Keratinocyte (primary cell): ENCODE results near the gene FGD2. TPM values are rescaled to one million over a fixed set of nuclear protein-coding genes. Genes with fewer than 3 reads are reported as not detected.

Source experiments
- DNase-seq: peaks from one replicate; pipeline ENCODE4 v3.0.0-alpha.2; 2011; ENCODE audit warnings: low read depth, missing footprints, low spot score
- FAIRE-seq: peaks from 2 replicates; lab custom pipeline; 2011; peaks lifted over from hg19 to GRCh38; lab: Jason Lieb, UNC
- H2AFZ ChIP-seq: 2 replicates; pipeline ENCODE4 v1.6.0; 2012; ENCODE audit warnings: low read length, control low read depth, inconsistent platforms; ENCODE audit not compliant: control insufficient read depth
- H3K27ac ChIP-seq: 2 replicates; pipeline ENCODE4 v1.5.1; 2011; ENCODE audit warnings: low read length; ENCODE audit not compliant: control insufficient read depth, insufficient read depth
- H3K27me3 ChIP-seq: 3 replicates; pipeline ENCODE4 v1.6.0; 2011; ENCODE audit warnings: low read length; ENCODE audit not compliant: control insufficient read depth, insufficient read depth; ENCODE audit errors: extremely low read depth
- H3K36me3 ChIP-seq, 2 experiments: 2 replicates in 1 of 2; 3 replicates in 1 of 2; pipeline ENCODE4 v1.5.1; 2011; ENCODE audit warnings: low read length in 2 of 2, mild to moderate bottlenecking in 1 of 2; ENCODE audit not compliant: control insufficient read depth in 2 of 2, insufficient read depth in 2 of 2; ENCODE audit errors: extremely low read depth in 1 of 2
- H3K4me1 ChIP-seq: 3 replicates; pipeline ENCODE4 v1.5.1; 2011; ENCODE audit warnings: low read length; ENCODE audit not compliant: control insufficient read depth, insufficient read depth; ENCODE audit errors: extremely low read depth
- H3K4me2 ChIP-seq: 3 replicates; pipeline ENCODE4 v1.6.0; 2011; ENCODE audit warnings: low read depth, low read length; ENCODE audit not compliant: control insufficient read depth, insufficient read depth; ENCODE audit errors: extremely low read depth
- H3K4me3 ChIP-seq, 3 experiments: fragments of 200-600 bp in 1 of 3; sonication (generic) in 1 of 3; 2 replicates in 2 of 3; 3 replicates in 1 of 3; pipeline ENCODE4 v1.5.1; 2011 to 2016; ENCODE audit warnings: low read length in 3 of 3, mild to moderate bottlenecking in 3 of 3, control low read depth in 2 of 3, inconsistent platforms in 1 of 3, low read depth in 1 of 3, mixed read lengths in 1 of 3, mixed run types in 1 of 3, moderate library complexity in 1 of 3; ENCODE audit not compliant: control insufficient read depth in 2 of 3, insufficient read depth in 2 of 3; ENCODE audit errors: extremely low read depth in 1 of 3
- H3K79me2 ChIP-seq: 2 replicates; pipeline ENCODE4 v1.6.0; 2012; ENCODE audit warnings: low read length; ENCODE audit not compliant: control insufficient read depth, insufficient read depth
- H3K9ac ChIP-seq: 3 replicates; pipeline ENCODE4 v1.6.0; 2011; ENCODE audit warnings: low read length; ENCODE audit not compliant: control insufficient read depth, insufficient read depth; ENCODE audit errors: extremely low read depth
- H3K9me1 ChIP-seq: 3 replicates; pipeline ENCODE4 v1.6.0; 2011; ENCODE audit warnings: low read length; ENCODE audit not compliant: control insufficient read depth, insufficient read depth; ENCODE audit errors: extremely low read depth
- H3K9me3 ChIP-seq: 2 replicates; pipeline ENCODE4 v1.5.1; 2012; ENCODE audit warnings: low read depth, low read length; ENCODE audit not compliant: control insufficient read depth
- H4K20me1 ChIP-seq: 3 replicates; pipeline ENCODE4 v1.6.0; 2011; ENCODE audit warnings: low read length; ENCODE audit not compliant: control insufficient read depth, insufficient read depth; ENCODE audit errors: extremely low read depth
- EZH2 ChIP-seq: IDR thresholded peaks from one replicate; pipeline ENCODE4 v1.6.1; 2012; ENCODE audit warnings: inconsistent platforms, mild to moderate bottlenecking, low read length, moderate library complexity
- dilution Hi-C: fragments of 300-500 bp; cut with MboI; formaldehyde crosslinking; loops from one replicate; pipeline ENCODE4 v1.7.0; 2020; ENCODE audit warnings: low sequenced_read_pairs; ENCODE audit not compliant: extremely low pct_ligation_motif_present
- polyA plus RNA-seq, 5 experiments: library from polyadenylated mRNA; depleted of rRNA in 3 of 5; stranded (reverse) in 3 of 5; stranded (forward) in 1 of 5; unstranded in 1 of 5; fragments of >200 nt; gene quantifications; 1 replicate in 1 of 5; 2 replicates in 3 of 5; 3 replicates in 1 of 5; pipeline versions ENCODE4 v1.2.1 to v1.2.3, GENCODE V29; 2011 to 2012; ENCODE audit warnings: missing spikeins in 2 of 5, low read depth in 1 of 5, low replicate concordance in 1 of 5
- TF ChIP-seq, protein P1 (sequence below), 3 experiments: IDR thresholded peaks in 1 of 3; conservative IDR thresholded peaks in 1 of 3; optimal IDR thresholded peaks in 1 of 3; 2 replicates in 2 of 3; 3 replicates in 1 of 3; pipeline versions ENCODE3 to v1.5.1; 2011; ENCODE audit warnings: low read length in 3 of 3, mild to moderate bottlenecking in 3 of 3, moderate library complexity in 2 of 3, control low read depth in 1 of 3, inconsistent platforms in 1 of 3; ENCODE audit not compliant: insufficient read depth in 2 of 3; ENCODE audit errors: extremely low read depth in 1 of 3

The FGD2 gene
- polyA plus RNA-seq, 1 donor (not counting 4 experiments of a cell fraction or from before 2014, with no cell fraction given): 0.03 TPM

DNA sequence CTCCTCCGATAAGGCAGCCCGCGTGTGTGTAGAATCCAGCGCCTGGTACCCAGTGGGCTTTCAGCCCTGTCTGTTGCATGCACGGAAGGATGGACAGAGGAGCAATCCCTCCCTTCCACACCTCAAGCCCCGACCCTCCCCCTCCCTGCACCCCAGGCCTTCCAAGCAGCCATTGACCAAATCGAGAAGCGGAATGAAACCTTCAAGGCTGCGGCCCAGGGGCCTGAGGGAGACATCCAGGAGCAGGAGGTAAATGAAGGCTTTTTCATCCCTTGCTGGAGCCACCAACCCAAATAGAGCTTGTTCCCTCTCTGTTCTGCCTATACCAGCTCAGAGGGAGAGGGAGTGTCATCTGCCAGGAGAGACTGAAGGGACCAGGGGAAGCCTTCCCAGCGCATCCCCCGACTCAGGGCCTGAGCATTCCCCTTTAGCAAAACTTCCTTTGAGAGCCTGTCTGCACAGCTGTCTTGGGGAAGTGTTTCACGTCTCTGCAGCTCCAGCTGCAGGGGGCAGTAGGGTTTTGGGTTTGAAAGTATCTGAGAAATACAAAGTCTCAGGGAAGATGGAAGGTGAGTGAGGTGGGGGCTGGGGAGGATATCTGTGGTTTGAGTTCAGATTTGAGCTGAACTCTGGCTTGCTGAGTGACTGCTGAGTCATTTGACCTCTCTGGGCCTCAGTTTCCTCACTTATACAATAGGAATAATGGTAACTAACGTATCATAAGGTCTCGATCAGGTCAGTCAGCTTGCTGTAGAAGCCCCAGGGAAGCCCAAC, 16.1 kb downstream of the FGD2 start:
- Histone ChIP-seq H3K9ac (no peak overlapping the region), H4K20me1 (no peaks in the 10 kb centered on the region), H3K9me1 (no peaks in the 10 kb centered on the region), H3K27me3 (peaks cover 5% of the 10 kb centered on the region), H3K9me3 (no peaks in the 10 kb centered on the region), H3K4me1 (peaks cover 41% of the 10 kb centered on the region), H3K79me2 (no peaks in the 10 kb centered on the region), H3K4me2 (no peak overlapping the region), H3K27ac (no peak overlapping the region), H2AFZ (no peak overlapping the region), H3K4me3 (no peak overlapping the region), H3K36me3 (no peaks in the 10 kb centered on the region)
- dilution Hi-C loops: no loop called here
- FAIRE-seq (no peak), DNase-seq (no peak)
- TF ChIP-seq, protein P1, sequence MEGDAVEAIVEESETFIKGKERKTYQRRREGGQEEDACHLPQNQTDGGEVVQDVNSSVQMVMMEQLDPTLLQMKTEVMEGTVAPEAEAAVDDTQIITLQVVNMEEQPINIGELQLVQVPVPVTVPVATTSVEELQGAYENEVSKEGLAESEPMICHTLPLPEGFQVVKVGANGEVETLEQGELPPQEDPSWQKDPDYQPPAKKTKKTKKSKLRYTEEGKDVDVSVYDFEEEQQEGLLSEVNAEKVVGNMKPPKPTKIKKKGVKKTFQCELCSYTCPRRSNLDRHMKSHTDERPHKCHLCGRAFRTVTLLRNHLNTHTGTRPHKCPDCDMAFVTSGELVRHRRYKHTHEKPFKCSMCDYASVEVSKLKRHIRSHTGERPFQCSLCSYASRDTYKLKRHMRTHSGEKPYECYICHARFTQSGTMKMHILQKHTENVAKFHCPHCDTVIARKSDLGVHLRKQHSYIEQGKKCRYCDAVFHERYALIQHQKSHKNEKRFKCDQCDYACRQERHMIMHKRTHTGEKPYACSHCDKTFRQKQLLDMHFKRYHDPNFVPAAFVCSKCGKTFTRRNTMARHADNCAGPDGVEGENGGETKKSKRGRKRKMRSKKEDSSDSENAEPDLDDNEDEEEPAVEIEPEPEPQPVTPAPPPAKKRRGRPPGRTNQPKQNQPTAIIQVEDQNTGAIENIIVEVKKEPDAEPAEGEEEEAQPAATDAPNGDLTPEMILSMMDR (optimal IDR thresholded peaks at IDR 0.05 in 1 of 3, IDR thresholded peaks at IDR 0.05 in 1 of 3, conservative IDR thresholded peaks at IDR 0.05 in 1 of 3; ENCODE audit: extremely low read depth in 1 of 3, insufficient read depth in 2 of 3, low read length in 3 of 3): peak in 2 of 3 experiments; percentile 61 to 81
- no peak for TF ChIP-seq EZH2

DNA sequence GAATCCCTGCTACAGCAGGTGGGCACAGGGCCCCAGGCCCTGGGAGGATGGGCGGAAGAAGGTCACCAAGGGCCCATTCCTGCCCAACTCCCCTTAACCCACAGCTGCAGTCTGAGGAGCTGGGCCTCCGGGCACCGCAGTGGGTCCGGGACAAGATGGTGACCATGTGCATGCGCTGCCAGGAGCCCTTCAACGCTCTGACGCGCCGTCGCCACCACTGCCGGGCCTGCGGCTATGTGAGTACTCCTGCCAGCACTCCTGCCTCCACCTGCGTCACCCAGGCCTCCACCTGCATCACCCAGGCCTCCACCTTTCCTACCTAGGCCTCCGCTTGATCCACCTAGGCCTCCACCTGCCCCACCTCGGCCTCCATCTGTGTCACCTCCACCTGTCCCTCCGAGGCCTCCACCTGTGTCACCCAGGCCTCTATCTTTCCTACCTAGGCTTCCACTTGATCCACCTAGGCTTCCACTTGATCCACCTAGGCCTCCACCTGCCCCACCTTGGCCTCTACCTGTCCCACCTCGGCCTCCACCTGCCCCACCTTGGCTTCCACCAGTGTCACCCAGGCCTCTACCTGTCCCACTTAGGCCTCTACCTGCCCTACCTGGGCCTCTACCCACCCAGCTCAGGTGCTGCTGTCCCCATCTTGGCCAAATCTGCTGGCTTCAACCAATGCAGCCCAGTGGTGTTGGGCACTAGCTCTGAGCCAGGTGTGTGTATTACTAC, 16.8 kb downstream of the FGD2 start:
- H4K20me1 ChIP-seq: no peaks in the 10 kb centered on the region
- dilution Hi-C loops: no loop called here
- no peaks in the 10 kb centered on the region for H3K36me3 ChIP-seq
- DNase-seq: no peak
- peaks cover 45% of the 10 kb centered on the region for H3K4me1 ChIP-seq
- H3K9me1 ChIP-seq: no peaks in the 10 kb centered on the region
- no peaks in the 10 kb centered on the region for H3K9me3 ChIP-seq
- H2AFZ ChIP-seq: no peak overlapping the region
- H3K27me3 ChIP-seq: peaks cover 5% of the 10 kb centered on the region
- no peak overlapping the region for H3K9ac ChIP-seq
- H3K79me2 ChIP-seq: no peaks in the 10 kb centered on the region
- no peak for TF ChIP-seq EZH2
- TF ChIP-seq, protein P1 (optimal IDR thresholded peaks at IDR 0.05 in 1 of 3, IDR thresholded peaks at IDR 0.05 in 1 of 3, conservative IDR thresholded peaks at IDR 0.05 in 1 of 3; ENCODE audit: extremely low read depth in 1 of 3, insufficient read depth in 2 of 3, low read length in 3 of 3): no peak
- no peak overlapping the region for H3K4me2 ChIP-seq
- H3K4me3 ChIP-seq: no peak overlapping the region
- FAIRE-seq: no peak
- H3K27ac ChIP-seq: no peak overlapping the region
